ENCODE measurements around the gene MAMDC4.
"Not testable (repeated sequence)": the region's sequence is repeated elsewhere in the genome, so short reads cannot be mapped to it uniquely, and the experiment has no call there.

The MAMDC4 gene

GRCh38 chr9:136839229-136840139 is 12.7 kb upstream of the MAMDC4 start:
- H3K36me3 ChIP-seq (ENCODE audit: control insufficient read depth in 5 of 5, insufficient read depth in 5 of 5, low read length in 5 of 5), result peaks cover 0 to 48% (median 28%) of the 10 kb centered on the region in 5 donors
- H3K9ac ChIP-seq (ENCODE audit: low read length in 5 of 5), result no peak overlapping the region
- no peaks in the 10 kb centered on the region for H3K9me3 ChIP-seq (ENCODE audit: control insufficient read depth in 5 of 5, low read length in 5 of 5)
- no peak overlapping the region for H3K27ac ChIP-seq (ENCODE audit: low read depth, low read length)
- H3K27me3 ChIP-seq (ENCODE audit: control insufficient read depth in 5 of 5, insufficient read depth in 4 of 5, low read length in 5 of 5), result no peaks in the 10 kb centered on the region
- peaks cover 0 to 32% (median 20%) of the 10 kb centered on the region in 5 donors for H3K4me1 ChIP-seq (ENCODE audit: control insufficient read depth in 5 of 5, insufficient read depth in 5 of 5, low read length in 5 of 5)
- H3K4me3 ChIP-seq (ENCODE audit: low read depth in 1 of 5, low read length in 5 of 5), result no peak overlapping the region

DNA sequence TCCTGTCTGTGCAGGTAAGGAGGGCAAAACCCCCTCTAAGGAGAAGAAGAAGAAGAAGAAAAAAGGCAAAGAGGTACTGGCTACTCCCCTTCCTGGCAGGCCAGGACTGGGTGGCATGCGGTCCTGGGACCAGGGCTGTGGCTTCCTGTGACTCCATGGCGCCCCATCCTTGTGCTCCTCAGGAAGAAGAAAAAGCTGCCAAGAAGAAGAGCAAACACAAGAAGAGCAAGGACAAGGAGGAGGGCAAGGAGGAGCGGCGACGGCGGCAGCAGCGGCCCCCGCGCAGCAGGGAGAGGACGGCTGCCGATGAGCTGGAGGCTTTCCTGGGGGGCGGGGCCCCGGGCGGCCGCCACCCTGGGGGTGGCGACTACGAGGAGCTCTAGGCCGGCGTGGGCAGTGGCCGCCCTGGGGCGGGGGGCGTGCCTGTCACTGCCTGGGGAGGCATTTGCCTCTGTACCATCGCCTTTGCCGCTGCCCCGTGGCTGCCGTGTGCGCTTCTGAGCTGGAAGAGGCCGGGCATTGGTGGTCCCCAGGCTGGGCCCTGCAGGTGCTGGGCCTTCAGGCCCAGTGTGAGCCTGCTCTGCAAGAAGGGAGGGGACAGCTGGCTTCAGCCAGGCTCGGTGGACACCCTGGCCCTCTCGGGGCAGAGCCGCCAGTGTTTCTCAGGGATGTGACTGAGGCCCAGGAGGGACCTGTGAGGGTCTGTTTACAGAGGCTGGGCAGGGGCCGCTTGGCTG is 11.8 kb upstream of the MAMDC4 start:
- peaks cover 0 to 32% (median 20%) of the 10 kb centered on the region in 5 donors for H3K4me1 ChIP-seq (ENCODE audit: control insufficient read depth in 5 of 5, insufficient read depth in 5 of 5, low read length in 5 of 5)
- peaks cover 0 to 46% (median 28%) of the 10 kb centered on the region in 5 donors for H3K36me3 ChIP-seq (ENCODE audit: control insufficient read depth in 5 of 5, insufficient read depth in 5 of 5, low read length in 5 of 5)
- no peaks in the 10 kb centered on the region for H3K9me3 ChIP-seq (ENCODE audit: control insufficient read depth in 5 of 5, low read length in 5 of 5)
- no peak overlapping the region for H3K27ac ChIP-seq (ENCODE audit: low read depth, low read length)
- no peak overlapping the region for H3K4me3 ChIP-seq (ENCODE audit: low read depth in 1 of 5, low read length in 5 of 5)
- no peak overlapping the region for H3K9ac ChIP-seq (ENCODE audit: low read length in 5 of 5)
- peaks cover 0 to 4% (median 3%) of the 10 kb centered on the region in 5 donors for H3K27me3 ChIP-seq (ENCODE audit: control insufficient read depth in 5 of 5, insufficient read depth in 4 of 5, low read length in 5 of 5)

DNA sequence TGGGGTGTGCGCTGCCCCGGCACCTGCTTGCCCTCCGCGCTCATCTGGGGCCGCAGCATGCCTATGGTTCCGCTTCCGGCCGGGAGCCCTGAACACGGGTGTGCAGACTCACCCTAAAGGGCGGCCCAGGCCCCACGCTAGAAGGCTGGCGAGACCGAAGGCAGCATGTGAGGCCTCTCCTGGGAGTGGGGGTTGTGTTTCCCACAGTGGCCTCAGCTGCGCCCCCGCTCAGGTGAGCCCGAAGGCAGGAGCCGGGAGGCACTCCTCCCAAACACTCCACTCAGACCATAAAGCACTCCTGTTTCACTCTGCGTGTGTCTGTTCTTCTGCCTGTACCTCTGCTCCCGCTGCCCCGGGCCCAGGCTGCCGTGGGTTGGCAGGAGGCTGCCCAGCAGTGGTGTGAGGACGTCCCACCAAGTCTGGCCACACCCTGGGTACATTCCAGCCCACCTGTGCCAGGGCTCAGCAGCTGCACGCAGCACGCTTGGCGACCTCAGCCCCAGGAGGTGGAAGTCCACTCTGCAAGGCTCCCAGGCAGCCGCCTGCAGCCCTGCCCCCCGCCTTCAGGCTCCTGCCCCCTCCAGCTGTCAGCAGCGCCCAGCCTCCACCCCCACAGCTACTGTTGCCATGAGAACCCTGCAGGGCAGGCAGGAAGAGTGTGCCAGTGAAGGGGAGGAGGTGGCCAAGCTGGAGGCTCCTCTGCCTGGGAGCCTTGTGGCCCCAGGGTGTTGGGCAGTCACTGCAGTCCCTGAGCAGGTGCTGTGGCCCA is 11.1 kb upstream of the MAMDC4 start:
- H3K9me3 ChIP-seq (ENCODE audit: control insufficient read depth in 5 of 5, low read length in 5 of 5), result no peaks in the 10 kb centered on the region
- H3K36me3 ChIP-seq (ENCODE audit: control insufficient read depth in 5 of 5, insufficient read depth in 5 of 5, low read length in 5 of 5), result peaks cover 0 to 38% (median 24%) of the 10 kb centered on the region in 5 donors
- peaks cover 0 to 32% (median 20%) of the 10 kb centered on the region in 5 donors for H3K4me1 ChIP-seq (ENCODE audit: control insufficient read depth in 5 of 5, insufficient read depth in 5 of 5, low read length in 5 of 5)
- no peak overlapping the region for H3K27ac ChIP-seq (ENCODE audit: low read depth, low read length)
- H3K4me3 ChIP-seq (ENCODE audit: low read depth in 1 of 5, low read length in 5 of 5), result no peak overlapping the region
- peaks cover 0 to 11% (median 9%) of the 10 kb centered on the region in 5 donors for H3K27me3 ChIP-seq (ENCODE audit: control insufficient read depth in 5 of 5, insufficient read depth in 4 of 5, low read length in 5 of 5)
- no peak overlapping the region for H3K9ac ChIP-seq (ENCODE audit: low read length in 5 of 5)

GRCh38 chr9:136841646-136842379 is 10.3 kb upstream of the MAMDC4 start:
- Histone ChIP-seq H3K4me1 (ENCODE audit: control insufficient read depth in 5 of 5, insufficient read depth in 5 of 5, low read length in 5 of 5) (peaks cover 0 to 37% (median 26%) of the 10 kb centered on the region in 5 donors), H3K27me3 (ENCODE audit: control insufficient read depth in 5 of 5, insufficient read depth in 4 of 5, low read length in 5 of 5) (peaks cover 3 to 18% (median 15%) of the 10 kb centered on the region in 5 donors), H3K4me3 (ENCODE audit: low read depth in 1 of 5, low read length in 5 of 5) (peak overlapping the region in 2 of 5 donors; percentile 58 to 65), H3K36me3 (ENCODE audit: control insufficient read depth in 5 of 5, insufficient read depth in 5 of 5, low read length in 5 of 5) (peaks cover 0 to 33% (median 19%) of the 10 kb centered on the region in 5 donors)
- H3K9me3 ChIP-seq (ENCODE audit: control insufficient read depth in 5 of 5, low read length in 5 of 5); H3K9ac ChIP-seq (ENCODE audit: low read length in 5 of 5); H3K27ac ChIP-seq (ENCODE audit: low read depth, low read length): not testable (repeated sequence)

DNA sequence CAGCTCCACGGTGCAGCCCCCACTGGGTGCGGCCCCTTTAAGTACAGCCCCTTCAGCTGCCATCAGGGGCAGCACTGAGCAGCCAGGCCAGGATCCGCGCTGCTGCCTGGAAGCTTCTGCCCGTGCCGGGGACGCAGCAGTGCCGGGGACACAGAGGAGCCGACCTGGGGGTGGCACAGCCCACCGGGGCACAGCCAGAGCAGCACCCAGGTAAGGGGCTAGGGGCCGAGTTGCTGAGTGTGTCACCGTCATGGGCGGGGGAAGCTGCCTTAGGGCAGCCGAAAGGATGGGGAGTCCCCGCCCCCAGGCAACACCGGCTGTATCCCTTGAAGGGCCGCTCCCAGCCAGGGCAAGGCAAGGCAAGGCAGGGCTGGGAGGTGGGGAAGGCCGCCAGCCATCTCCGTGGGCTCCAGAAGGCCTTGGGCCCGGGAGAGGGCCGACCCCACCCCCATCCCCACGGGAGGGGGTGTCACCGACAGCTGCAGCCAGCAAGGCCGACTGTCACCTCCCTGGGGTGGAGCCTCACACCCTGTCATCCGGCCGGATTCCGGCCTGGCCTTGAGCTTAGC is 9.7 kb upstream of the MAMDC4 start, which contains the start of gene AJM1:
Gene AJM1, plus strand, starts transcription at position 99 of the 569 bp plus-strand sequence. CDS start 1,937 bp downstream, outside the sequence.
- Histone ChIP-seq H3K27me3 (ENCODE audit: control insufficient read depth in 5 of 5, insufficient read depth in 4 of 5, low read length in 5 of 5) (peaks cover 3 to 18% (median 17%) of the 10 kb centered on the region in 5 donors), H3K36me3 (ENCODE audit: control insufficient read depth in 5 of 5, insufficient read depth in 5 of 5, low read length in 5 of 5) (peaks cover 0 to 31% (median 19%) of the 10 kb centered on the region in 5 donors), H3K4me1 (ENCODE audit: control insufficient read depth in 5 of 5, insufficient read depth in 5 of 5, low read length in 5 of 5) (peaks cover 0 to 41% (median 26%) of the 10 kb centered on the region in 5 donors), H3K9ac (ENCODE audit: low read length in 5 of 5) (peak within 1 kb of the TSS in 2 of 5 donors; percentile 35 to 58), H3K4me3 (ENCODE audit: low read depth in 1 of 5, low read length in 5 of 5) (peak within 1 kb of the TSS in 4 of 5 donors; percentile 17 to 65 (median 57))
- not testable (repeated sequence) for H3K9me3 ChIP-seq (ENCODE audit: control insufficient read depth in 5 of 5, low read length in 5 of 5); H3K27ac ChIP-seq (ENCODE audit: low read depth, low read length)

DNA sequence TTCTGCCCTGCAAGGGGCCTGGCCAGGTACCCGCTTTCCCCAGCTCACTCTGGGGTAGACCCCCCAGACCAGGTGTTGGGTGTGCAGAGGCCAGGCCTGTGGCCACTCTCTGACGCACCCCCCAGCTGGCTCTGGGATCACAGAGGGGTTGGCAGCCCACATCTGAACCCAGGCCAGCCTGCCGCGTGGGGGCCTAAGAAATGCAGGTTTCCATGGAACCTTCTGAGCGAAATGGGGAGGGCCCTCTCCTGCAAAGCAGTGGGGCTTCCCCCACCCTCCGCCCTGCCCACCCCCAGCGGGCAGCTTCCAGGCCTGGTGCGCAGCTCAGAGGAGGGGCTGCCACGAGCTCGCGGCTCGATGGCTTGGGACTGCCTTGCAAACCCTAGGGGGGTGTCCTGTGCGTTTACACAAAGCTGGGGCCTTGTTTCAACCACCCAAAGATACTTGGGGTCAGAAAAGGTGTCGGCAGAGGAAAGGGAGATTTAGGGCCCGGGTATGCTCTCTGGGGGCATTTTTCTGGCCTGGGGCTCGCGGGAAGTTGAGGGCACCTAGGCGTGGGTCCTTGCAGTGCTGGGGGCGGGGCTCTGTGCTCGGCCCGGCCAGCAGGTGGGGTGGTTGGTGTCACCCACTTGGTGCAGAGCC is 8.9 kb upstream of the MAMDC4 start:
- not testable (repeated sequence) for H3K4me3 ChIP-seq (ENCODE audit: low read depth in 1 of 5, low read length in 5 of 5); H3K27ac ChIP-seq (ENCODE audit: low read depth, low read length); H3K9me3 ChIP-seq (ENCODE audit: control insufficient read depth in 5 of 5, low read length in 5 of 5); H3K9ac ChIP-seq (ENCODE audit: low read length in 5 of 5)
- peaks cover 3 to 18% (median 17%) of the 10 kb centered on the region in 5 donors for H3K27me3 ChIP-seq (ENCODE audit: control insufficient read depth in 5 of 5, insufficient read depth in 4 of 5, low read length in 5 of 5)
- H3K4me1 ChIP-seq (ENCODE audit: control insufficient read depth in 5 of 5, insufficient read depth in 5 of 5, low read length in 5 of 5), result peaks cover 0 to 49% (median 31%) of the 10 kb centered on the region in 5 donors
- peaks cover 0 to 23% (median 17%) of the 10 kb centered on the region in 5 donors for H3K36me3 ChIP-seq (ENCODE audit: control insufficient read depth in 5 of 5, insufficient read depth in 5 of 5, low read length in 5 of 5)

- Histone ChIP-seq H3K36me3 (ENCODE audit: control insufficient read depth in 5 of 5, insufficient read depth in 5 of 5, low read length in 5 of 5) (peaks cover 0 to 17% (median 11%) of the 10 kb centered on the region in 5 donors), H3K4me1 (ENCODE audit: control insufficient read depth in 5 of 5, insufficient read depth in 5 of 5, low read length in 5 of 5) (peaks cover 0 to 53% (median 34%) of the 10 kb centered on the region in 5 donors), H3K27me3 (ENCODE audit: control insufficient read depth in 5 of 5, insufficient read depth in 4 of 5, low read length in 5 of 5) (peaks cover 3 to 18% (median 17%) of the 10 kb centered on the region in 5 donors)
- H3K27ac ChIP-seq (ENCODE audit: low read depth, low read length); H3K9ac ChIP-seq (ENCODE audit: low read length in 5 of 5); H3K4me3 ChIP-seq (ENCODE audit: low read depth in 1 of 5, low read length in 5 of 5); H3K9me3 ChIP-seq (ENCODE audit: control insufficient read depth in 5 of 5, low read length in 5 of 5): not testable (repeated sequence)
Observed at GRCh38 chr9:136843801-136844740, 8.1 kb upstream of the MAMDC4 start.

Measured in subcutaneous abdominal adipose tissue (tissue), 5 donors.